K562 (cell line): ENCODE measurements around the gene RHOV. TPM values are rescaled to one million over a fixed set of nuclear protein-coding genes. Genes with fewer than 3 reads are reported as not detected.

Experiments used
- ATAC-seq: fragments of 200-7000 bp; cut with Tn5 transposase; 3 replicates; pipeline ENCODE4 v1.9.1; 2020; ENCODE audit warnings: moderate library complexity
- BruUV-seq: library from RNA; stranded (reverse); fragments of 400-500 nt; replicated peaks from 2 replicates; lab custom pipeline; 2021; lab: Mats Ljungman, UMichigan
- CTCF ChIA-PET: fragments of 300-600 bp; formaldehyde crosslinking; extraction: SDS; loops from one replicate; lab custom pipeline; 2021; ENCODE audit warnings: low intra/inter-chr PET ratio; lab: Yijun Ruan, JAX
- POLR2A ChIA-PET: fragments of 300-600, 350-650 bp; sonication (Branson Sonifier 250); formaldehyde crosslinking; extraction: SDS; loops from one replicate; lab custom pipeline; 2021; ENCODE audit warnings: antibody characterized with exemption, inconsistent platforms; lab: Yijun Ruan, JAX
- DNase-seq, 4 experiments: peaks; one replicate each; pipeline versions ENCODE4 v3.0.0 to v3.0.0-alpha.2; 2011 to 2018; ENCODE audit warnings: low spot score in 3 of 4, mixed read lengths in 3 of 4; ENCODE audit errors: extremely low read depth in 1 of 4
- FAIRE-seq: peaks from 2 replicates; lab custom pipeline; 2011; peaks lifted over from hg19 to GRCh38; lab: Jason Lieb, UNC
- H2AFZ ChIP-seq: 2 replicates; pipeline ENCODE4 v1.6.0; 2011; ENCODE audit warnings: low read depth, low read length, control low read depth, inconsistent platforms
- H3K27ac ChIP-seq: fragments of 200-600 bp; 3 replicates; pipeline ENCODE4 v1.8.0; 2011; ENCODE audit warnings: low read depth, mild to moderate bottlenecking, control low read depth, inconsistent platforms, low read length, moderate library complexity, mixed read lengths; ENCODE audit errors: extremely low read depth
- H3K27me3 ChIP-seq, 2 experiments: fragments of 300-600 bp in 1 of 2; 2 replicates in 1 of 2; 3 replicates in 1 of 2; pipeline versions ENCODE4 v1.6.0 to v1.8.0; 2011; ENCODE audit warnings: inconsistent platforms in 2 of 2, low read length in 2 of 2, mild to moderate bottlenecking in 1 of 2, mixed read lengths in 1 of 2, moderate library complexity in 1 of 2; ENCODE audit not compliant: control insufficient read depth in 2 of 2, insufficient read depth in 2 of 2
- H3K36me3 ChIP-seq: fragments of 300-600 bp; 3 replicates; pipeline ENCODE4 v1.8.0; 2011; ENCODE audit warnings: mild to moderate bottlenecking, low read length, inconsistent platforms; ENCODE audit not compliant: control insufficient read depth, insufficient read depth
- H3K4me1 ChIP-seq, 2 experiments: fragments of 200-600 bp in 1 of 2; replicated peaks in 1 of 2; 2 replicates in 1 of 2; 3 replicates in 1 of 2; pipeline versions ENCODE4 v1.5.1 to v1.8.0; 2011; ENCODE audit warnings: inconsistent platforms in 2 of 2, low read length in 2 of 2, mild to moderate bottlenecking in 1 of 2, mixed read lengths in 1 of 2, moderate library complexity in 1 of 2; ENCODE audit not compliant: control insufficient read depth in 2 of 2, insufficient read depth in 2 of 2
- H3K4me2 ChIP-seq: 2 replicates; pipeline ENCODE4 v1.6.1; 2011; ENCODE audit warnings: low read length, control low read depth, inconsistent platforms, mixed read lengths; ENCODE audit not compliant: insufficient read depth
- H3K4me3 ChIP-seq: fragments of 200-600 bp; sonication (generic), shearing (Covaris generic); 2 replicates; pipeline ENCODE4 v1.5.1; 2016; ENCODE audit warnings: control low read depth, inconsistent platforms
- H3K79me2 ChIP-seq: fragments of 200-600 bp; 3 replicates; pipeline ENCODE4 v1.8.0; 2011; ENCODE audit warnings: low read length, inconsistent platforms; ENCODE audit not compliant: control insufficient read depth, insufficient read depth
- H3K9ac ChIP-seq, 2 experiments: 2 replicates each; pipeline versions ENCODE4 v1.6.0 to v1.6.1; 2011; ENCODE audit warnings: low read depth in 2 of 2, low read length in 2 of 2, control low read depth in 1 of 2, inconsistent platforms in 1 of 2, mild to moderate bottlenecking in 1 of 2, mixed read lengths in 1 of 2; ENCODE audit not compliant: insufficient read depth in 1 of 2
- H3K9me1 ChIP-seq: one replicate; pipeline ENCODE4 v1.6.0; 2011; ENCODE audit warnings: inconsistent platforms, mild to moderate bottlenecking, low read length, moderate library complexity; ENCODE audit not compliant: control insufficient read depth, insufficient read depth
- H3K9me3 ChIP-seq: replicated peaks from 2 replicates; pipeline ENCODE4 v1.5.1; 2011; ENCODE audit warnings: low read depth, low read length, inconsistent platforms; ENCODE audit not compliant: control insufficient read depth, insufficient read depth
- H4K20me1 ChIP-seq: replicated peaks from 2 replicates; pipeline ENCODE4 v1.6.1; 2011; ENCODE audit warnings: low read length, inconsistent platforms, mixed read lengths; ENCODE audit not compliant: control insufficient read depth, insufficient read depth
- BCOR ChIP-seq: fragments of 450-650 bp; IDR thresholded peaks from 2 replicates; pipeline ENCODE4 v1.6.1; 2016
- CBX5 ChIP-seq: IDR thresholded peaks from 2 replicates; pipeline ENCODE4 v1.6.1; 2014; ENCODE audit warnings: low read depth, borderline replicate concordance
- CCAR2 ChIP-seq: fragments of 200-400 bp; formaldehyde crosslinking; IDR thresholded peaks from 2 replicates; pipeline ENCODE4 v1.6.1; 2017; ENCODE audit warnings: mild to moderate bottlenecking, low read depth, low read length
- HCFC1 ChIP-seq: IDR thresholded peaks from 2 replicates; pipeline ENCODE4 v1.6.1; 2012; ENCODE audit warnings: low read depth, low read length, improper control_type of control experiment
- MAX ChIP-seq: sonication (generic); formaldehyde crosslinking; IDR thresholded peaks from 2 replicates; pipeline ENCODE4 v1.9.0; 2022; ENCODE audit warnings: mild to moderate bottlenecking, missing genetic modification reagents
- NFIX ChIP-seq: fragments of 250-450 bp; sonication (Bioruptor Pico); IDR thresholded peaks from 2 replicates; pipeline ENCODE4 v1.4.0; 2020; ENCODE audit warnings: low read depth, mild to moderate bottlenecking, moderate library complexity
- NFYB ChIP-seq: IDR thresholded peaks from 2 replicates; pipeline ENCODE4 v1.6.1; 2011; ENCODE audit warnings: mild to moderate bottlenecking, moderate library complexity; ENCODE audit not compliant: insufficient read length; ENCODE audit errors: extremely low read depth
- POLR3A ChIP-seq: IDR thresholded peaks from 2 replicates; pipeline ENCODE4 v1.6.1; 2011; ENCODE audit warnings: borderline replicate concordance, mild to moderate bottlenecking, moderate library complexity; ENCODE audit not compliant: insufficient read length, insufficient read depth; ENCODE audit errors: extremely low read depth
- ZNF584 ChIP-seq: fragments of 200-800 bp; sonication (Bioruptor generic); IDR thresholded peaks from 2 replicates; pipeline ENCODE4 v1.6.1; 2016; ENCODE audit warnings: low read depth, mild to moderate bottlenecking, missing genetic modification characterization, missing compliant biosample characterization
- WGBS: fragments of 100-300 bp; shearing (Covaris generic); methylation state at CpG from one replicate; pipeline ENCODE4 v1.1.6; 2016; ENCODE audit warnings: low coverage, mixed read lengths; ENCODE audit not compliant: insufficient coverage; ENCODE audit errors: missing lambda C conversion rate; 5-methylcytosine and 5-hydroxymethylcytosine counted together
- in situ Hi-C: fragments of 300-500 bp; cut with MboI; formaldehyde crosslinking; loops from 4 replicates; pipeline ENCODE4 v1.15.0; 2018; ENCODE audit warnings: inconsistent platforms, mixed read lengths
- intact Hi-C: fragments of 100-400 bp; cut with micrococcal nuclease; formaldehyde crosslinking; loops from 2 replicates; pipeline ENCODE4 v1.14.2; 2022
- polyA plus RNA-seq, 8 experiments: library from polyadenylated mRNA; depleted of rRNA in 4 of 8; stranded (reverse) in 5 of 8; unstranded in 3 of 8; fragments of >200 nt; fragmentation: Nextera tagmentation in 2 of 8; fragmentation: Illumina TruSeq in 1 of 8; extraction: Ambion mirVana in 2 of 8; extraction: Trizol in 1 of 8; gene quantifications; 2 replicates each; pipeline versions ENCODE4 v1.2.1 to v1.2.3, GENCODE V29; 2011 to 2014; ENCODE audit warnings: inconsistent platforms in 1 of 8, missing spikeins in 1 of 8
- total RNA-seq, 7 experiments: library from RNA; depleted of rRNA in 6 of 7; stranded (reverse); fragments of >200 nt in 6 of 7; fragmentation: Illumina TruSeq in 2 of 7; extraction: Trizol in 2 of 7; gene quantifications; 2 replicates each; pipeline versions ENCODE4 v1.2.1 to v1.2.3, GENCODE V29; 2011 to 2021; ENCODE audit warnings: low replicate concordance in 1 of 7
- TF ChIP-seq, protein P1 (sequence below), 2 experiments: IDR thresholded peaks; 2 replicates each; pipeline ENCODE4 v1.6.1; 2011; ENCODE audit warnings: borderline replicate concordance in 1 of 2, control low read depth in 1 of 2, low read depth in 1 of 2, low read length in 1 of 2, mild to moderate bottlenecking in 1 of 2, mixed read lengths in 1 of 2, moderate library complexity in 1 of 2; ENCODE audit not compliant: insufficient read depth in 1 of 2, insufficient read length in 1 of 2, poor library complexity in 1 of 2, severe bottlenecking in 1 of 2; ENCODE audit errors: extremely low read depth in 1 of 2
- TF ChIP-seq, protein P2 (sequence below): fragments of 450-650 bp; formaldehyde crosslinking; IDR thresholded peaks from 2 replicates; pipeline ENCODE4 v1.4.0; 2020; ENCODE audit warnings: mild to moderate bottlenecking

RHOV gene
- total and polyA plus RNA-seq, 9 of the 15 experiments (the other 6 are each of a cell fraction or from before 2014, with no cell fraction given), result 0.08 to 2.0 (median 1.1) TPM

DNA sequence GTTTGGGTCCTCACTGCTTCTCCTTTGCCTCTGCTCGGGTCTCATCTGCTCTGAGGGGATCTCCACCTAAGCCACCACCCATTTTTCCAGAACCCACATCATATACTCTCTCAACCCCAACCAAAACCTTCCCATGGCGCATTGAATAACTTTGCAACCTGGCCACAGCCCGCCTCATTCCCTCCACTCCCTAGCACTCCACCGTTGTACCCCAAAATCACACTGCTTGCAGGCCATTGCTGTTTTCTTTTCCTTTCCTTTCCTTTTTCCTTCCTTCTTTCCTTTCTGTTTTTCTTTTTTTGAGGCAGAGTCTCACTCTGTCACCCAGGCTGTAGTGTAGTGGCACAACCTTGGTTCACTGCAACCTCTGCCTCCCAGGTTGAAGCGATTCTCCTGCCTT lies 17.1 kb upstream of the RHOV start:
- DNase-seq (no peak), ATAC-seq (no peak), FAIRE-seq (no peak)
- Histone ChIP-seq H3K4me2 (no peak overlapping the region), H3K4me1 (peaks cover 8 to 16% of the 10 kb centered on the region in 2 experiments; a peak in 4 of 5 replicates), H3K9me3 (no peaks in the 10 kb centered on the region), H2AFZ (peak overlapping the region; percentile 53), H3K4me3 (no peak overlapping the region), H3K79me2 (peaks cover 17% of the 10 kb centered on the region), H3K27ac (no peak overlapping the region), H3K9me1 (no peaks in the 10 kb centered on the region), H3K27me3 (no peaks in the 10 kb centered on the region), H3K36me3 (peaks cover 6% of the 10 kb centered on the region; the same call in 2 of the 3 replicates), H3K9ac (no peak overlapping the region), H4K20me1 (no peaks in the 10 kb centered on the region)
- no TSS peak for BruUV-seq
- in situ Hi-C loops (loop anchor here (5.0 to 10.0 kb wide), 2 partner anchors 34 to 216 kb away; no protein-coding TSS in a partner anchor), intact Hi-C loops (loop anchor here (5.0 to 10.0 kb wide), 3 partner anchors 186 to 296 kb away; partner anchors contain the start of gene KNL1)
- CTCF ChIA-PET, result interaction anchor here (1.1 to 6.7 kb wide), 3 partner anchors 33 to 109 kb away, joined by 6 to 75 read pairs (median 66); no protein-coding TSS in a partner anchor
- WGBS, result 29% methylated on average over 5 of the region's 5 CpGs
- TF ChIP-seq NFYB (no peak), BCOR (no peak), ZNF584 (no peak), CBX5 (no peak), NFIX (CRISPR knock-in tag) (no peak)
- POLR2A ChIA-PET, result interaction anchor here (0.8 to 1.4 kb wide), 4 partner anchors 15 to 146 kb away, joined by 3 to 6 read pairs (median 3); no protein-coding TSS in a partner anchor

GRCh38 chr15:40889112-40889511 lies 15.1 kb upstream of the RHOV start:
- Histone ChIP-seq H2AFZ (no peak overlapping the region), H3K27me3 (no peaks in the 10 kb centered on the region), H3K27ac (no peak overlapping the region), H3K36me3 (no peaks in the 10 kb centered on the region), H3K9me3 (no peaks in the 10 kb centered on the region), H3K4me1 (peaks cover 3 to 9% of the 10 kb centered on the region in 2 experiments; a peak in 3 of 5 replicates), H3K79me2 (no peaks in the 10 kb centered on the region), H3K9ac (no peak overlapping the region), H3K9me1 (no peaks in the 10 kb centered on the region), H4K20me1 (no peaks in the 10 kb centered on the region), H3K4me2 (no peak overlapping the region), H3K4me3 (no peak overlapping the region)
- no TSS peak for BruUV-seq
- in situ Hi-C loops (loop anchor here (10.0 kb wide), 1 partner anchor 544 kb away; the partner anchor contains the start of gene CCDC9B), intact Hi-C loops (no loop called here)
- POLR2A ChIA-PET, result no interaction called here
- no peak for DNase-seq
- CTCF ChIA-PET, result interaction anchor here (0.5 kb wide), 1 partner anchor 1481 kb away, joined by 3 read pairs; no protein-coding TSS in a partner anchor
- FAIRE-seq, result no peak
- ATAC-seq, result no peak
- TF ChIP-seq CCAR2 (no peak), HCFC1 (no peak), POLR3A (no peak), MAX (no peak)
- TF ChIP-seq, protein P1, sequence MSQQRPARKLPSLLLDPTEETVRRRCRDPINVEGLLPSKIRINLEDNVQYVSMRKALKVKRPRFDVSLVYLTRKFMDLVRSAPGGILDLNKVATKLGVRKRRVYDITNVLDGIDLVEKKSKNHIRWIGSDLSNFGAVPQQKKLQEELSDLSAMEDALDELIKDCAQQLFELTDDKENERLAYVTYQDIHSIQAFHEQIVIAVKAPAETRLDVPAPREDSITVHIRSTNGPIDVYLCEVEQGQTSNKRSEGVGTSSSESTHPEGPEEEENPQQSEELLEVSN (IDR thresholded peaks at IDR 0.05; ENCODE audit: borderline replicate concordance in 1 of 2, extremely low read depth in 1 of 2, insufficient read depth in 1 of 2, insufficient read length in 1 of 2, low read depth in 1 of 2, low read length in 1 of 2, poor library complexity in 1 of 2, severe bottlenecking in 1 of 2), result no peak
- TF ChIP-seq, protein P2, sequence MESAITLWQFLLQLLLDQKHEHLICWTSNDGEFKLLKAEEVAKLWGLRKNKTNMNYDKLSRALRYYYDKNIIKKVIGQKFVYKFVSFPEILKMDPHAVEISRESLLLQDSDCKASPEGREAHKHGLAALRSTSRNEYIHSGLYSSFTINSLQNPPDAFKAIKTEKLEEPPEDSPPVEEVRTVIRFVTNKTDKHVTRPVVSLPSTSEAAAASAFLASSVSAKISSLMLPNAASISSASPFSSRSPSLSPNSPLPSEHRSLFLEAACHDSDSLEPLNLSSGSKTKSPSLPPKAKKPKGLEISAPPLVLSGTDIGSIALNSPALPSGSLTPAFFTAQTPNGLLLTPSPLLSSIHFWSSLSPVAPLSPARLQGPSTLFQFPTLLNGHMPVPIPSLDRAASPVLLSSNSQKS, result no peak
